GM19328 (cell line): ENCODE measurements around the gene POLR1G.
"Not testable (repeated sequence)": the region's sequence is repeated elsewhere in the genome, so short reads cannot be mapped to it uniquely, and the experiment has no call there.

Experiments used
- ATAC-seq: cut with Tn5 transposase; IDR thresholded peaks from one replicate; pipeline ENCODE4 v1.9.1; 2021; ENCODE audit warnings: mild to moderate bottlenecking, moderate library complexity; ENCODE audit not compliant: unreplicated experiment

Gene POLR1G

DNA sequence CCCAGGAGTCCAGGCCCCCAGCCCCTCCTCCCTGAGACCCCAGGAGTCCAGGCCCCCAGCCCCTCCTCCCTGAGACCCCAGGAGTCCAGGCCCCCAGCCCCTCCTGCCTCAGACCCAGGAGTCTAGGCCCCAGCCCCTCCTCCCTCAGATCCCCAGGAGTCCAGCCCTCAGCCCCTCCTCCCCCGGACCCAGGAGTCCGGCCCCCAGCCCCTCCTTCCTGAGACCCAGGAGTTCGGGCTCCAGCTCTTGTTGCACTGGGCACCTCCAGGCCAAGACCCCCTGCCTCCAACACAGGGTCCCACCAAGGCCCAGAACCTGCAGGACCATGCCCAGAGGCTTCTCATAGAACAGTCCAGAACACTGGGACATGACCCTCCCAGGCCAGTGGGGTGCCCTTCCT, 13.5 kb downstream of the POLR1G start:
- no peak for ATAC-seq

DNA sequence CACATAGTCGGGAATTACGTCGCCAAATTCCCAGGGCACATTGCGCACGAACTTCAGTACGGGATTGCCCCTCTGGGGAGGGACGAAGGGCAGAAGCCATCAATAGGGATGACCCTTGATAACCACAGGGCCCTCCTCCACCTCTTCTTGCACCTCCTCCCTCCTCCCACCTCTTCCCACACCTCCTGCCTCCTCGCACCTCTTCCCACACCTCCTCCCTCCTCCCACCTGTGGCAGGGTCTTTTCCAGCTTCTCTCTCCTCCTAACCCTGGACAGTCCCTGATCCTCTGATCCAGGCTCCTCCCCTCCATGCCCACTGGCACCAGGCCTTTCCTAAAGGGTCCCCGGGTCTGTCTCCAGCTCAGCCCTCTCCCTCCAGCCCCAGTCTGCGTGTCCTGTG, 13.9 kb downstream of the POLR1G start:
- no peak for ATAC-seq

DNA sequence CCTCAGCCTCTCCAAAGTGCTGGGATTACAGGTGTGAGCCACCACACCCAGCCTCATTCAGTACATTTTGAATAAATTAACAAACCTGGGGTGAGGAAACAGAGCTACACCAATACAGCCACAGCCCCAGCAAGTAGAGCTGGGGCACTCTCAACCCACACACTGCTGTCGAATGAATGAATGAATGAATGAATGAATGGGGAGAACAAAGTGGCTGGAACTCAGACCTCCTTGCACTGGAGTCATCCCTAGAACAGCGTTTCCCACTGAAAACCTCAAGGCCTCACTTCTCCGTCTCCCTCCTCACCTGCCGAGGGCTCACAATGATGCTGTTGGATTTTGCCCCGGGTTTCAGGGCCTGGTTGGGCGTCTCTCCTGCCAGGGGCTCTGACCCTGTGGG, 14.4 kb downstream of the POLR1G start:
- no peak for ATAC-seq

DNA sequence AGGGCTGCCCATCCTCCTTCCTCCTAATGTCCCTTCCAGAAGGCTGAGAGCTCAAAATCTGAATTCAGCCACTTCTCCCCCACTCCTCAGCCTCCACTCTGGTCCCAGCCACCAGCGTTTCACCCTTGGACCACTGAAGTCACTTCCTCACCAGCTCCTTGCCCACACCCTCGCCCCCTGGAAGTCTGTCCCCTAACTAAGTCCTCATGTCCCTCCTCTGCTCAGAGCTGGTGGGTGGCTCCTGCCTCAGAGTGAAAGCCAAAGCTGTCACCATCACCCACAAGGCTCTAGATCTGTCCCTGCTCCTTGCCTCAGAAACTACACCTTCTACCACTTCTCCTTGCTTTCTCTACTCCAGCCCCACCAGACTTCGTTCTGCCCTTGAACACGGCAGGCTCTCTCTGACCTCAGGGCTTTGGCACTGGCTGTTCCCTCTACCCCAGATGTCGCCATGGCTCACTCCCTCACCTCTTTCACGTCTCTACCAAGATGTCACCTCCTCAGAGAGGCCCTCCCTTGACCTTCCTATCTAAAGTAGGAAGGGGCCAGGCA, 15.6 kb downstream of the POLR1G start:
- ATAC-seq = no peak

DNA sequence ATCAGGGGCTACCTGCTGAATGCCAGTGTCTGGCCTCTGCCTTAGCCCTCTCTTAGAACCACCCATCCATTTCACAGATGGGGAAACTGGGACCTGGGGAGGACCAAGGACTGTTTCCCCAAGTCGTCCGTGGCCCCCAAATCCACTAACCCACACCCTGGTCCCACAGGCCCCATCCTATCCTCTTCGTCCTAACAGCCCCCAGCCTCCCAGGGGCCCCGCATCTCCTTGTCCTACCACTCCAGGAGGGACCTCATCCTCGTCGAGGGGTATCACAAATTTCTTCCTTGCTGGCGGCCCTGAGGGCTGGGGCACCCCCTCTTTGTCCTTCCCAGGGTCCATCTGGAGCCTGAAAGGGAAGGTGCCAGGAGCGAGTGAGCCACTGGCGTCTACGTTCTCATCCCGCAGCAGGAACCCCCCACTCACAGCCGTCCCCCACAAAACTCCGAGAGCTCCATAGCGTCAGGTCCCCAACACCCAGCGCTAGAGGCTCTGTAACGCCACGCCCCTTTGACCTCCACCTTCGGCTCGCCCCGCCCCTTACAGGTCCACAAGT, 16.7 kb downstream of the POLR1G start:
- ATAC-seq = no peak

DNA sequence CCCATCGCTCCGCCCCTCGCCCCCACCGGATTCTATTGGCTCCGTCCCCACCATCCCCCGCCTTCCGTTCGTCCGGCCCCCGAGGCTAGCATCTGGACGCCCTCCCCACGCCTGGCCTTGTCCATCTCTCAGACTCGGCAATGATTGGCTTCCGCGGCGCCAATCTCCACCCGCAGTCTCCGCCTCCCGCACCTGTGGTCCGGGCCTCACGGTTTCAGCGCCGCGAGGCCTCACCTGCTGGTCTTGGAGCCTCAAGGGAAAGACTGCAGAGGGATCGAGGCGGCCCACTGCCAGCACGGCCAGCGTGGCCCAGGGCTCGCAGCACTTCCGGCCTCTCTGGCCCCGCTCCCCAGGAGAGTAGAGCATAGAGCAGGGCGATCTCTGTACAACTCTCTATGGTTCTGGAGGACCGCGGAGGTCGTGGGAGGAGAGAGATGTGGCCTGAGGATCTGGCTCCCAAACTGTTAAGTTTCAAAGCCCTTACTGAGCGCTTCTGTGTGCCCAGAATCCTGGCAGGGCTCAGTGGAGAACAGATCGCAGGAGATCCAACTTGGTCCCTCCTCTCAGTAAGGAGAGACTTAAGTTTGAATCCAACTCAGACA, 17.2 kb downstream of the POLR1G start, which contains the start of gene ERCC1:
TSS of gene ERCC1 (minus strand) at position 329 of the 602 bp plus-strand sequence. CDS start 543 bp downstream, outside the sequence.
- ATAC-seq = peak; percentile 54

DNA sequence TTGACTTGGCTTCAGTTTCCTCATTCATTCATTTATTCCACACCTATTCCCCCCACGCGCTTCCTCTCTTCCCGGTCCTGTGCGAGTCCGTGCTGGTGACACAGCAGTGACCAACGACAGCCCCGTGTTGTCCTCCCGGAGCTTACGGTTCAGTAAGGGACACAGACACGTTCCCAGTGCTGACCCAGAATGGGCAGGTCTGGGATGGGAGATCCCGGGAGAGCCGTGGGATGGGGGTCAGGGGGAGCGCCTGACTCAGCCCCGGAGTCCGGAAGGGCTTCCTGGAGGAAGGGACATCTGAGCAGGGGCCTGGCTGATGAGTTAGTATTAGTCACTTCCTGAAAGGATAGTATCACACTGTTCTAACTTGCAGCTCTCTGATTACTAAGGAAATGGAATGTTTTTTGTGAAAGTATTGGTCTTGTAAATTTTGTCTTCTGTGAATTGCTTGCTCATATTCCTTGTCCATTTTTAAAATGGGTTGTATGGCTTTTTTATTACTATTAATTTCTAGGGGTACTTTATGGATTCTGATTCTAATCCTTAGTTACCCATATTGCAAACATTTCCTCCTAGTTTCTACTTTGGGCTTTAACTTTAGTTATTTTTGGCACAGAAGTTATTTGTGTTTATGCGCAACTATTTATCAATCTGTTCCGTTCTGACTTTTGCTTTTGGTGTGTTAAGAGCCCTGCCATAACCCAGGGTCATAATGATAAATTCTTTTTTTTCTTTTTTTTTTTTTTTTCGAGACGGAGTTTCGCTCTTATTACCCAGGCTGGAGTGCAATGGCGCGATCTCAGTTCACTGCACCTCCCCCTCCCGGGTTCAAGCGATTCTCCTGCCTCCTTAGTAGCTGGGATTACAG, 18.0 kb downstream of the POLR1G start:
- no peak for ATAC-seq

DNA sequence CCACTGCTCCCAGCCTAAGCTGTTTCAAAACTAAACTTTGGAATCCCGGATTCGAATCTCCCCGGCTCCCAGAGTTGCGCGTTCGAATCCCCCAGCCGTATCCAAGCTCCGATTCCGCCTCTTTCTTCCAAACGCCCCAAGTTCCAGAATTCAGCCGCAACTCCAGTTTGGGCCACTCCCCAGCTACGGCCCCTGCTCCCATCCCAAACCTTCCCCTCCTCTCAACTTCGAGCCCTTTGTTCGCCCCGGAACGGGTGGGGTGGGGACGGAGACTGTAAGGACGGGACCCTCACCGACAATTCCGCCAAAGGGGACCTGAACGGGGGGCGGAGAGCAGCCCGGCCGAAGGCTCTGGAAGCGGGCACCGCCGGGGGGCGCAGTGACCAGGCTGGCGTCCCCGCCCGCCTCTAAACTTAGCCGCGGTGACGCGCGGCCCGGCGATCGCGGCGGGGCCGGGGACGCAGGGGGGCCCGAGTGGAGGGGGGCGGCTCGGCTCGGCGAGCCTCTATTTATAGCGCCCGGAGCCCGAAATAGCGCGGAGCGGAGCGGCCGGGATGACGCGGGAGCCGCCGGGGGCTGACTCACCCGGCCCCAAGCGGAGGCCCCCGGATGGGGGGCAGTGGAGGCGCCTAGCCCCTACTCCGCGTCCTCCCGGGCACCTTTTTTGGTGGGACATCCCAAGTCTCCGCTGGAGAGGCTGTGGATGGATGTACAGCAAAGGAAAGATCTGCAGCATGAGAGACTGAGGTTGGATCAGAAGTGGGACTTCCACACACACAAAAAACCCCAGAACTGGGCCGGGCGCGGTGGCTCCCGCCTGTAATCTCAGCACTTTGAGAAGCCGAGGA, 22.2 kb downstream of the POLR1G start:
- ATAC-seq = no peak

DNA sequence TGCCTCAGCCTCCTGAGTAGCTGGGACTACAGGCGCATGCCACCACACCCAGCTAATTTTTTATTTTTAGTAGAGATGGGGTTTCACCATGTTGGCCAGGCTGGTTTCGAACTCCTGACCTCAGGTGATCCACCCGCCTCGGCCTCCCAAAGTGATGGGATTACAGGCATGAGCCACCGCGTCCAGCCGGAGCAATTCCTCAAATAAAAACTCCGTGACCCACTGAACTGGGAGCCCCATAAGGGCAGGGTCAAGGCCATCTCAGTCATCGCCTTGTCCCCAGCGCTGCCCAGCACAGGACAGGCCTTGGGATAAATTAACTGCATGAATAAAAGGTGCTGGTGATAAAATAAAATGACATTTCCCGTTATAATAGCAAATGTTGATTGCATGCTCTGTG, 23.5 kb downstream of the POLR1G start:
- not testable (repeated sequence) for ATAC-seq

DNA sequence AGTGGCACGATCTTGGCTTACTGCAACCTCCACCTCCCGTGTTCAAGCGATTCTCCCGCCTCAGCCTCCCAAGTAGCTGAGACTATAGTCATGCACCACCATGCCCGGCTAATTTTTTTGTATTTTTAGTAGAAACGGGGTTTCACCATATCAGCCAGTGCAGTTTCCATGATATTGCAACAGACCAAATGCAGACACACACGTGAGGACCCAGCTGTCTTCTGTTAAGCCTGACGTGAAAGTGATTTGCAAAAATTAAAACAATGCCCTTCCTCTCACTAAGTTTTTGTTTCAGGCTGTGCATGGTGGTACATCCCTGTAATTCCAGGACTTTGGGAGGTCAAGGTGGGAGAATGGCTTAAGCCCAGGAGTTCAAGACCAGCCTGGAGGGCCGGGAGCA, 24.6 kb downstream of the POLR1G start:
- ATAC-seq = not testable (repeated sequence)

DNA sequence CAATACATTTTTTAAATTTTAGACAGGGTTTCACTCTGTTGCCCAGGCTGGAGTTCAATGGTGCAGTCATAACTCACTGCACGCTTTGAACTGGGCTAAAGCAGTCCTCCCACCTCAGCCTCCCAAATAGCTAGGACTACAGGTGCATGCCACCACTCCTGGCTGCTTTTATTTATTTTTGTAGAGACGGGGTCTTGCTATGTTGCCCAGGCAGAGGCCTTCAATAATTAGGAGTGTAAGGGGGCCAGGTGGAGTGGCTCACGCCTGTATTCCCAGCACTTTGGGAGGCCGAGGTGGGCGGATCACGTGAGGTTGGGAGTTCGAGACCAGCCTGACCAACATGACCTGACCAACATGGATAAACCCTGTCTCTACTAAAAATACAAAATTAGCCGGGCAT, 26.1 kb downstream of the POLR1G start:
- ATAC-seq = not testable (repeated sequence)

DNA sequence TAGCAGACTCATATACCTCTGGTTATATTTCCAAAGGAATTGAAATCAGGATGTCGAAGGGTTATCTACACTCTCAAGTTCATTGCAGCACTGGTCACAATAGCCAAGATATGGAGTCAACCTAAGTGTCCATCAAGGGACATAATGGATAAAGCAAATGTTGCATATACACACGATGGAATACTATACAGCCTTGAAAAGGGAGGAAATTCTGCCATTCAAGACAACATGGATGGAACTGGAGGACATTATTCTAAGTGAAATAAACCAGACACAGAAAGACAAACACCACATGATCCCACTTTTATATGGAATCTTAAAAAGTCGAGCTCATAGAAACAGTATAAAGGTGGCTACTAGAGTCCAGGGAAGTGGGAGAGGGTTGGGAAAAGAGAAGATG, 30.9 kb downstream of the POLR1G start:
- ATAC-seq = no peak

DNA sequence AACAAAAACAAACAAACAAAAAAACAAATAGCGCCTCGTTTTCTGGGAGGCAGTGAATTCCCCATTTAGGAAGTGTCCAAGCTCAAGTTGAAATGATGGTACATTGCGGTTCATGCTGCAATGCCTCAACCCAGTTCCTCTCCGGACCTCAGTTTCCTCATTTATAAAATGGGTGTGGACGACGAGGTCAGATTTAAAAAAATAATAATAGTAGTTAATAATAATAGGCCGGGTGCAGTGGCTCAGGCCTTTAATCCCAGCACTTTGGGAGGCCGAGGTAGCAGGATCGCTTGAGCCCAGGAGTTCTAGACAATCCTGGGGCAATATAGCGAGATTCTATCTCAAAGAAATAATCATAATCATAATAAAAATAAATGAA, 32.7 kb downstream of the POLR1G start:
- no peak for ATAC-seq

DNA sequence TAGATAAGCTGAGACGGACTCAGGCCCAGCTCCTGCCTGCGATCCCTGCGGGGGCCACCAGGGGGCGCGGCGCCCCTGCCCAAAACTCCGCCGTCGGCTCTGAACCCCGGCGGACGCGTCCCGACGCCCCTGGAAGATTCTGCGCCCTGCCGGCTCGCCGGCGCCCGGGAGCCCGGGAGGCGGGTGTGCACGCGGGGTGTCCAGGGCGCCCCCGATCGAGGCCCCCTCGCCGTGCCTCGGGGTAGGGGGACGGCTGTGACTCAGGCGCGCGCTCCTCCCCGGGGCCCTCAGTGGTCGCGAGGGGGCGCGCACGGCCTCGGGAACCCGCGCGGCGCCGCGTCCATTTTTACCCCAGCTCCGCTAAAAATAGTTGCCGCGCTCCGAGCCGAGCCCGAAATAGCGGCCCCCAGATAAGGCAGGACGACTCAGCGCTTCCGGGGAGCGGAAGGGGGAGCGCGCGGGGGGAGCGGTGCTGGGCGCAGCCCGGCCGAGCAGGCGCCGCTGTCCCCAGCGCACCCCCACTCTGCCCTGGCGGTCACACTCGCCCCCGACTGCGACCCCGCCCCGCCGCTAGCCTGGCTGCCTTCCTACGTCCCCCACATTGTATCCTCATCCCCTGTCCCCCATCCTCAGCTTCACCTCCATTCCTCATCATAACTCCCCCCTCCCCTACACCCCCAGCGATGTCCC, 33.3 kb downstream of the POLR1G start:
- ATAC-seq = peak; percentile 46

DNA sequence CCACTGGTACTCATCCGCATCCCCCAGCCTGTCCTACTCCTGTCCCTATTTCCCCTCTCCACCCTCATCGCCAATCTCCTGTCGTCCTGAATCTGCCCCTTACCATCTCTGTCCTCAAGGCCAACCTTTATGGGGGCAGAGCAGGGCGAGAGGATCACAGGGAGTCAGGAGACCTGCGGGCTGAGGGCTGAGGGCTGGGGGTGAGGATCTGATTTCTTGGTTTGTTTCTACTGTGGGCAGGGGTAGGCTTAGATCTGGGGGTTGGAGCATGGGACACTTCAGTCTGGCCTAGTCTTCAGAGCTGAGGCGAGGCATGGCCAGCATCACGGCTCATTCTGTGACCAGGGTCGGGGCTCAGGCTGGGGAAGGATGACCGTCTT, 33.8 kb downstream of the POLR1G start:
- ATAC-seq = no peak

DNA sequence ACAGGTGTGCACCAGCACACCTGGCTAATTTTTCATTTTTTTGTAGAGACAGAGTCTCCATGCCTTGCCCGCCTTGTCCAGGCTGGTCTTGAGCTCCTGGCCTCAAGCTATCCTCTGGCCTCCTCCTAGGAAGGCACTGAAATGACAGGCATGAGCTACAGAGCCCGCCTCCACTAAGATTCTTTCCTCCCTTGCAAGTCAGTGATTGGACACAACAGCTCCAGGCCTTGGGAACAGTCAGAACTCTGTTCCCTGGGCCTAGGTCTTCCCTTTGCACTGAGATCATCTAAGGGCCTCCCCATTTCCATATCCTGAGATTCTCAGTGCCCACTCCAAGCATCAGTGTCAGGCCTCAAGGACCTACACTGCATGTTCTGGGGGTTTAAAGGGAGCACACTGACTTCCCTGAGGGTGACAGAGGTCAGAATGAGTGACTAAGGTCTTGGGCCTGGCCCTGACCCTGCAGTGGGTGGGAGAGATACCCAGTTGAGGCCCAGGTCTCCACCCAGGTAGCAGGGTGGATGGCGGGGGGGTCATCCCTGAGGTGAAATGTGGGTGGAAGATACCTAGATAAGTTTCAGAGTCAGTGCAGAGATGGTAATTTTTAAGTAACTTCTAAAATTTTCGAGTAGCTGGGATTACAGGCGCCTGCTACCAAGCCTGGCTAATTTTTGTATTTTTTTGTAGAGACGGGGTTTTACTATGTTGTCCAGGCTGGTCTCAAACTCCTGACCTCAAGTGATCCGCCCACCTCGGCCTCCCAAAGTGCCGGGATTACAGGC, 34.6 kb downstream of the POLR1G start:
- no peak for ATAC-seq

DNA sequence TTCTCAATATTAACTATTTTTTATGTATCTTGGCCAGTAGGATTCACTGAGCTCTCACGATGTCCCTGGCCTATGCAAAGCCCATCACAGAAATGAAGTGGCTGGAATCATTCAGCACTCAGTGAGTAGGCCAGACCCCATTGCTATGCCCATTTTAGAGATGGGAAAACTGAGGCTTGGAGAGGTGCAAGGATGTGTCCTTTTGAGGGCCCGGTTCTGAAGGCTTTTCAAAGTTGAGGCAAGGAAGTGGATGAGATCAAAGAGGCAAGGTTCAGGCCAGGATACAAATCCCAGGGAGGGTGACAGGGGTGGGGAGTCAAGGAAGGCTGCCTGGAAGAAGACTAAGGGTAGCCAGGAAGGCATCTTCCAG, 35.9 kb downstream of the POLR1G start:
- ATAC-seq = no peak

DNA sequence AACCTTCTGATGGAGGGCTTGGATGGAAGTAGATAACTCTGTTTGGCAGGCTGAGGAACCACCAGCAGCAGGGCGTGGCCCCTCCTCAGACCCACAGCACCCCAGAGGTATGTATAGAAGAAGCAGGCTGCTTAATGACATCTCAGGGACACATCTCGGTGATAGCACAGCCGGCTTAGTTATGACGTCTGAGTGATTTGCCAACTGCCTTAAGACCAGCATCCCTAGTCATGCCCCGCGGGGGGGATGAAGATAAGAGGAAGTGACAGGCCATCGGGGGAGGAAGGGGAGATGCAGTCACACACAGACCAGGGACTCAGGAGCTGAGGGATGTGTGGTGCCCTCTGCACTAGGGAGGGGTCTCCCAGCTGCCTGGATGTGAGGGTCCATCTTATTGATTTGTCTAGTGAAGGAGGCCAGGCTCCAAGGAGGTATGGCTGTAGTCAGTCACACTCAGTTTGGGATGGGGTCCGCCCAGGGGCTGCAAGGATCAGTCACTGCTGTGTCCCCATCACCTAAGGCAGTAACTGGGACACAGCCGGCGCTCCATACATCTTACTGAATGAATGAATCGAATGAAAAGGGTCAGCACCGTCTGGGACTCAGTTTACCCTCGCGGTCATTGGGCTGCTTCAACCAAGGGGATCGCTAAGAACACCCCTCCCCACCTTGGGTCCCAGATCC, 36.5 kb downstream of the POLR1G start:
- no peak for ATAC-seq
